NOMO-1 treated with dmso at 0.1 percent for 144 hours (cell line): ENCODE measurements around the gene FFAR1.
"Not testable (repeated sequence)": the region's sequence is repeated elsewhere in the genome, so short reads cannot be mapped to it uniquely, and the experiment has no call there.

Source experiments
- DNase-seq: peaks from one replicate; lab custom pipeline; 2025; ENCODE audit not compliant: unreplicated experiment; lab: John Stamatoyannopoulos, UW

FFAR1 gene

DNA sequence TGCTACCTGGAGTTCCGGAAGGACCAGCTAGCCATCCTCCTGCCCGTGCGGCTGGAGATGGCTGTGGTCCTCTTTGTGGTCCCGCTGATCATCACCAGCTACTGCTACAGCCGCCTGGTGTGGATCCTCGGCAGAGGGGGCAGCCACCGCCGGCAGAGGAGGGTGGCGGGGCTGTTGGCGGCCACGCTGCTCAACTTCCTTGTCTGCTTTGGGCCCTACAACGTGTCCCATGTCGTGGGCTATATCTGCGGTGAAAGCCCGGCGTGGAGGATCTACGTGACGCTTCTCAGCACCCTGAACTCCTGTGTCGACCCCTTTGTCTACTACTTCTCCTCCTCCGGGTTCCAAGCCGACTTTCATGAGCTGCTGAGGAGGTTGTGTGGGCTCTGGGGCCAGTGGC is 11.7 kb downstream of the FFAR1 start:
- not testable (repeated sequence) for DNase-seq

DNA sequence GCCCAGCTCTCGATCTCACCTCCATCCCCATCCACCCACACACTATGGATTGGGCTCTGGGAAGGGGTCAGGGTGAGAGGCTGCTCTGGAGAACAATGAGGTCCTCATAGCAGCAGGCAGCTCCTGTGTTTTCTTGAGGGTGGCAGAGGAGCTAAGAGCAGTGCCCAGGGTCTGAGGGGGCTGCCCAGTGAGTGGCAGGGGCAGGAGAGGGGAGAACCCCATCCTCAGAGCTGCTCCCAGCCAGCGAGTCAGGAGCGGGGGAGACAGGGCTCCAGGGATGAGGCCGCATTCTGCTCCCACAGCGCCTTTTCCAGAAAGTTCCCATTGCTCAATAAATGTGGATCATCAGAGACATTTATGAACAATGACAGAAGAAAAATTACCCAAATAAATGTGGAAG is 12.4 kb downstream of the FFAR1 start:
- DNase-seq, result not testable (repeated sequence)

DNA sequence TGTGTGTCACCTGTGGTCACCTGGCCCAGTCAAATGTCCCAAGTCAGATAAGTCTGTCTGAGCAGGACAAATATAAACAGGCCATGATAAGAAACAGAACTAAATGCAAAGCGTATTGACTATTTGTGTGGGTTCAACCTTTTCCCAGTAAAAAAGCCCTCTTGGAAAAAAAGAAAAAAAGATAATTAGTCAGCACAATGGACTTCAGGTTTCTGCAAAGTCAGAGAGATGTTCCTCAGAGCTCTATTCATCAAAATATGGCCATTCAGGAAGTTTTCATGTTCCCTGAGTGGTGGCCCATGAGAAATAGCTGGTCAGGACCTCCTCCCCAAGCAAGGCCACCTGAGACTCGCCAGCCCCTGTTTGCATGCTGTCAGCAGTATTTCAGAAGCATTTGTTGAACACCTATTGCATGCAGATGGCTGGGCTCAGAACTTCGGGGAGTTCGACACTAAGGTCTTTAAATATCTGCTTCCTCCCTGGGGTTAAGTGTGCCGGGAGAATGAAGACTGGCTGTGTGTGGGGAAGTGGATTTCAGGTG is 13.2 kb downstream of the FFAR1 start:
- DNase-seq, result no peak

DNA sequence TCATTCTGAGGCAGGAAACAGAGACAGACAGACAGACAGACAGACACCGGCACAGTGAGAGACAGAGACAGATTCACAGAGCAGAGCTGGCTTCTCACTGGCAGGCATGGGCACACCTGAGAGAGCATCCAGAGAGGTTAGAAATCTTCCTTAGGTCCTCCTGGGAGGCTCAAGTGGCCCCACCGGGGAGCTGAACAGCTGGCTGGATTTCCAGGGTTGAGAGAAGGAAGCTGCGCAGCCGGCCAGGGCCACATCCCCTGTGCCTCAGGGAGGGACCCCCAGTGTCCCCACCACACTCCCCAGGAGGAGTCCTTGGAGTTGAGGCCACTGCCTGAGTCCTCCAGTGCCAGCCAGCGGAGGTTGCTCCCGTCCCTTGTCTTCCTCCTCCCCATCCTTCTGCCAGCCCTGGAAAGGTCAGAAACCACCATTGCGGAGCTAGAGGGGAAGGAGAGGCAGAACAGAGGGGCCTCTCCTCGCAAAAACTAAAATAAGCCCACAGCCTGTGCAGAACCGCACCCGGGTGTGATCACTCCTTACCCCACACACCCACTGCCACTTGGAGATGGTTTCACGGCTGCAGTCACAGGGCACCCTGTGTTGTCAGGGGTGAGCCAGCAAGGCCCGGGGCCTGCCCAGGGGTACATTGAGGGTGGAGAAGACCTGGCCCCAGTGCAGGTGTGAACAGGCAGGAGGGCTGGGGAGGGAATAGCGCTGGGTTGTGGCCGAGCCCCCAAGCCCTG is 14.7 kb downstream of the FFAR1 start:
- no peak for DNase-seq

DNA sequence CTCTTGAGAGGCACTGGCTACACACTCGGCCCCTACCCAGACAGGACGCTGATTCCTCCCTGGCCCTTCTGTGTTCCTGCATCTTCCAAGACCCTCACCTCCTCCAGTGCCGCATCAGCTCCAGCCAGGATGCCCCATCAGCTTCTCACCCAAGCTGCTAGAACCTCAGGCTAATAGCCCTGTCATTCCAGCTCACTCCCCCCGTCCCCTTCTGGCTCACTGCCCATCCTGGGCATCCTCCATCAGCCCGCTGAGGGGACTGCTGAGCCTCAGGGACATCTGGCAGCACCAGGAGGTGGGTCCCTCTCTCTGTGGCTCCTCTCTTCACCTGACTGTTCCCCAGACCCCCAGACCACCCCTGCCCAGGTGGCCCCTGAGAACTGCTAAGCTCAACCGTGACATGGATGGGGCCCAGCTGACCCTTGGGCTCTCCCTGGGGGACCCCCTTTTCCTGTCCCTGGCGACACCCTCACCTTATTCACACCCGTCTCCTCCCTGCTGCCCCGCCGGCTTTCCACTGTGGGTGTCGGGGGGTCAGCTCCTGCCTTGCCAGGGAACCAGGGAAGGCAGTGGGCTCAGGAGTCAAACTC is 15.4 kb downstream of the FFAR1 start:
- no peak for DNase-seq

DNA sequence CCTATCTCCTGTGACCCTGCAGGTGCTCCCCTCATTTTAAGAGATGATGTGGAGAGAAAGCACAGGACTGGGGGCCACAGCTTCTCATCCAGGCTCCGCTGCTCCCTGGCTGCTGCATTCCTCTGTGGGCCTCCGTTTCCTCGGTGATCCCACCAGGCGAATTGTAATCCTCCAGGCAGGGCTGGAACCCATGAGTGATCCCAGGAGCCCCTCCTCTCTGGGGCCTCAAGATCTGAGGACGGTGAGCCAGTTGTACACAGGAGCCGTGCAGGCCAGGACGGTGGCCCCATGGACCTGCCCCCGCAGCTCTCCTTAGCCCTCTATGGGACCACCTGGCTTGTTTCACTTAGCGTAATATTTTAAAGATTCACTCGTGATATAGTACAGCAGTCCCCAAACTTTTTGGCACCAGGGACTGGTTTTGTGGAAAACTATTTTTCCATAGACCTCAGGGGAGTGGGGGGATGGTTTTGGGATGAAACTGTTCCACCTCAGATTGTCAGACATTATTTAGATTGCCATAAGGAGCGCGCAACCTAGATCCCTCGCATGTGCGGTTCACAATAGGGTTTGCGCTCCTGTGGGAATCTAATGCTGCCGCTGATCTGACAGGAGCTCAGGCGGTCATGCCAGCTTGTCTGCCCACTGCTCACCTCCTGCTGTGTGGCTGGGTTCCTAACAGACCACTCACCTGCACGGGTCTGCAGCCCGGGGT is 16.2 kb downstream of the FFAR1 start:
- no peak for DNase-seq

DNA sequence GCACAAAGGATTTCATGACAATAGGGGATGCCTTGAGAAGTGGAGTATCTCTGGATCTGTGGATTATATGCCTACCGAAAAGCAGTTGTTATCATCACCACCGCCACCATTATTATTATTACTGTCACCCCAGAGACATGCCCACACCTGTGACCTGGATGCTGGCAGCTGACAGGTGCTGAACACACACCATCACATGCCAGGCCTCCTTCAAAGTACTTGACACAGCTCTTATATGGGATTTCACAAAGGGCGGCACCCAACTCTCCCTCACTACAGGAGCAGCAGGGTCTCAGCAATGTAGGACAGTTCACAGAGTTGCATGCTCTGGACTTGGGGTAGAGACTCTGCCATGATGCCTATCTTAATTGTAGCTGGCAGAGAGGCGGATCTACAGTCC is 17.6 kb downstream of the FFAR1 start:
- DNase-seq, result no peak

DNA sequence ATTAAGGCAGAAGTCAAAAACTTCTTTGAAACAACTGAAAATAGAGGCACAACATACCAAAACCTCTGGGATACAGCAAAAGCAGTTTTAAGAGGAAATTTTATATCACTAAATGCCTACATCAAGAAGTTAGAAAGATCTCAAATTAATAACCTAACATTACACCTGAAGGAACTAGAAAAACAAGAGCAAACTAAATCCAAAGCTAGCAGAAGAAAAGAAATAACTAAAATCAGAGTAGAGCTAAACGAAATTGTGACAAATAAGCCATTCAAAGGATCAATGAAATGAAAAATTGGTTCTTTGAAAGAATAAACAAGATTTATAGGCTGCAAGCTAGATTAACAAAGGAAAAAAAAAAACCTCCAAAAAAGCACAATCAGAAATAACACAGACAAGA is 20.7 kb downstream of the FFAR1 start:
- DNase-seq, result no peak

DNA sequence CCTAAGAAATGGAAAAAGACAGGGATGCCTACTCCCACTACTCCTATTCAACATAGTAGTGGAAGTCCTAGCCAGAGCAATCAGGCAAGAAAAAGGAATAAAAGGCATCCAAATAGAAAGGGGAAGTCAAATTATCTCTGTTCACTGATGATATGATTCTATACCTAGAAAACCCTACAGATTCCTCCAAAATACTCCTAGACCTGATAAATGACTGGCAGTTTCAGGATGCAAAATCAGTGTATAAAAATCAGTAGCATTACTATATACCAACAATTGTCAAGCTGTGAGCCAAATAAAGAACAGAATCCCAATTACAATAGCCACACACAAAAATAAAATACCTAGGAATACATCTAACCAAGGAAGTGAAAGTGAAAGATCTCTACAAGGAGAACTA is 21.8 kb downstream of the FFAR1 start:
- no peak for DNase-seq

DNA sequence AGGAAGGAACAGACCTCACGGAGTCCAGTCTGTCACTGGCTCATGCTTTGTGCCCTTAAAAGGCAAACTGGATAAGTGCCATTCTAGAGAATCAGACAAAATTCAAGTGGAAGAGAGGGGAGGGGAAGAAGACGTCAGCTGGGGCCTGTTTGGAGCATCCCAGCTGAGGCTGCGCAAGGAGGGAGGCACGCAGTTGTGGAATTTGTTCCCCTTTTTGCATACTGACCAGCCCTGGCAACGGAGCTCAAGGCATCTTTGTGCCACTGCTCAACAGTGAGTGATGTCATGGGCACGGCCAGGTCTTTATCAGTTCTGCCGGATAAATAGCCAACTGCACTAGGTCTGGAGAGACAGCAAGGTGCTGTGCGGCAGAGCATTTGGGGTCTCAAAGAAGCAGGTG is 23.0 kb downstream of the FFAR1 start, which contains the start of gene GPR42:
TSS of gene GPR42 (plus strand) at position 347 of the 400 bp plus-strand sequence. CDS start 292 bp downstream, outside the sequence.
- DNase-seq, result no peak

DNA sequence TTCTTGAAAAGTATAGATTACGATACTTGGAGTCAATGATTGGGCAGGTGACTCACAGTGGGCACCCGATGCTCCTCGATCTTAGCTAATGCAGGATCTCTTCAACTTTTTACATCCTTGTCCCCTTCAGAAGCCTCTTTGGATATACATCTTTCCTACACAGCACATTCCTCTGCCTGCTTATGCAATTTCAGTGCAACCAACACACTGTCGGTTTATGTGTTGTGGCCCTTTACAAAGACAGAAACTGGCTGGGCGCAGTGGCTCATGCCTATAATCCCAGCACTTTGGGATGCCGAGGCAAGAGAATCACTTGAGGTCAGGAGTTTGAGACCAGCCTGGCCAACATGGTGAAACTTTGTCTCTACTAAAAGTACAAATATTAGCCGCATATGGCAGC is 25.8 kb downstream of the FFAR1 start:
- DNase-seq, result no peak

DNA sequence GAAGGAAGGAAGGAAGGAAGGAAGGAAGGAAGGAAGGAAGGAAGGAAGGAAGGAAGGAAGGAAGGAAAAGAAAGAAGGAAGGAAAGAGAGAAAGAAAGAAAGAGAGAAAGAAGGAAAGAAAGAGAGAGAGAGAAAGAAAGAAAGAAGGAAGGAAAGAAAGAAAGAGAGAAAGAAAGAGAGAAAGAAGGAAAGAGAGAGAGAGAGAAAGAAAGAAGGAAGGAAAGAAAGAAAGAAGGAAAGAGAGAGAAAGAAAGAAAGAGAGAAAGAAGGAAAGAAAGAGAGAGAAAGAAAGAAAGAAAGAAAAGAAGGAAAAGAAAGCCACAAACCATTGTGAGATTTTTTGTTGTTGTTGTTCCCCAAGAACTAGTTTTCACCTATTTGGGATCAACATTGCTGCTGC is 26.3 kb downstream of the FFAR1 start:
- not testable (repeated sequence) for DNase-seq

DNA sequence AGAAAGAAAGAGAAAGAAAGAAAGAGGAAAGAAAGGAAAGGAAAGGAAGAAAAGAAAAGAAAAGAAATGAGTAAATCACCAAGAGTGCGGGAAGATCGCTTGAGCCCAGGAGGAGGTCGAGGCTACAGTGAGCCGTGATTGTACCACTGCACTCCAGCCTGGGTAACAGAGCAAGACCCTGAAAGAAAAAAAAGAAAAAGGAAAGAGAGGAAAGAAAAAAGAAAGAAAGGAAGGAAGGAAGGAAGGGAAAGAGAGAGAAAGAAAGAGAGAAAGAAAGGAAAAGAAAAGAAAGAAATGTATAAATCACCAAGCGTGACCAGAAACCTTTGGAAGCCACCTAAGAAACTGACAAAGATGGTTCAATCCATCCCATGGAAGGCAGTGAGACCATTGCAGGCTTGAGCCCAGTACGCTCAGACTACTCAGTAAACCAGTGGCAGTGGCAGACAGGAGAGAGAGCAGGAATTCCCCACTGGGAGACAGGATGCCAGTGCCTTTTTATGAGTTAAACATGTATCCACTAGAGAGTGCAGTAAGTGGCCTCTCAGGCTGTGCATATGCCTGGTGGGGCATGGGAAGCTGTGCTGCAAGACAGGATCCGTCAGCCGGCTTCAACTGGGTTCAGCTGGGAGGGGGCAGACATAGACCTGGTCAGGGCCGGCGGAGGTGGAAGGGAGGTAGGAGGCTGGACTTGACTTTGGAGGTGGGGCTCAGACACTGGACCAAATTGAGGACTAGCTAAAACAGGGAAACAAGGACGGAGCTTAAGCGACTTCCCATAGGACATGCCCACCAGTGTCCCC is 28.0 kb downstream of the FFAR1 start:
- DNase-seq, result no peak

DNA sequence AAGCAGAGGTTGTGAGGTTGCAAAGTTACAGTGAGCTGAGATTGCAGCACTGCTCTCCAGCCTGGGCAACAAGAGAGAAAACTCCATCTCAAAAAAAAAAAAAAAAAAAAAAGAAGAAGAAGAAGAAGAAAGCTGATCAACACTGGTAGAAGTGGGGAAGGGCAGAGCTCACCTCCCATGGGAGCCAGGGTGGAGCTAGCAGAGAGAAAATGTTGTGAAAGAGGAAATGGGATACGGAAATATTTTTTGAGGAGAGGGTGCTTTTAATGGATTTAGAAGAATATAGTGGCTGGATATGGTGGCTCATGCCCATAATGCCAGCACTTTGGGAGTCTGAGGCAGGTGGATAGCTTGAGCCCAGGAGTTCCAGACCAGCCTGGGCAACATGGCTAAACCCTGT is 30.0 kb downstream of the FFAR1 start:
- no peak for DNase-seq

DNA sequence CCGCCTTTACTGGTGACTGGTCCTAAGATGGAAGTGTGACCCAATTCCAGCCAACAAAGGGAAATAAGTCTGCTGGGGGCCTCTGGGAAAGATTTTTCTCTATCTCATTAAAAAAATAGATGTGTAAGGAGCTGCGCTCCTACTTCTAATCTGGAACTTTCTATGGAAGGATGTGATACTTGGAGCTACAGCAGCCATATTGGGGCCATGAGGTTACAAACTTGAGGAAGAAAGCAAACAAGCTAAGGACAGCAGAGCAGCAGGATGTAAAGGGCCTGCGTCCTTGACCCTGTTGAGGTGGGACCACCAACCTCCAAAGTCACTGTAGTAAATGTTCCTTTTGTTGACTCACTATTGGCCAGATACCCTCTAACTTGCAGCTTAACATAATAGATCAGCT is 30.7 kb downstream of the FFAR1 start:
- no peak for DNase-seq

DNA sequence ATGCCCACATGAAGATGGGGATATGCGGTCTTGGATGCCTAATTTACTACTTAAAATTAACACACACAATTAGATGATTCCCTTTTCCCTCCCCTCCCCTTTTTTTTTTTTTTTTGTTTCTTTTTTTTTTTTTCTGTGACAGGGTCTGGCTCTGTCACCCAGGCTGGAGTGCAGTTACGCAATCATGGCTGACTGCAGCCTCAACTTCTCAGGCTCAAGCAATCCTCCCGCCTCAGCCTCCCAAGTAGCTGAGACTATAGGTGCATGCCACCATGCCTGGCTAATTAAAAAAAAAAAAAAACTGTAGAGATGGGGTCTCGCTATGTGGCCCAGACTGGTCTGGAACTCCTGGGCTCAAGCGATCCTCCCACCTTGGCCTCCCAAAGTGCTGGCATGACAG is 31.8 kb downstream of the FFAR1 start:
- DNase-seq, result not testable (repeated sequence)

DNA sequence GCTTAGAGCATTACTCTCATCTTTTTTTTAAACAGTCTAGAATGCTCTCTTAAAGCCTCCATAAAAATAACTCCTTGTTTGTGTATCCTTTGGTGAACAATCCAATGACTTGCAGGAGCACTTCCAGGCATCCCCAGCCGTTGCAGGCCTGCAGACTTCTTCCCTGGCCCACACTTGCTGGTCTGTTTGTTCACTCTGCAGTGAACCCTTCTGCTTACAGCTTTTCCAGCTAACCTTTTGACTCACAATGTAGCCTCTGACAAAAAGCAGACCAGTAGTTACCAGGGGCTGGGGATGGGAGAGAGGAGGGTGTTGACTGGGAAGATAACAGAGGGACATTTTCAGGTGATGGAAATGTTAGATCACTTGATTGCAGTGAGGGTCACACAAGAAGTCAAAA is 32.3 kb downstream of the FFAR1 start:
- DNase-seq, result no peak

DNA sequence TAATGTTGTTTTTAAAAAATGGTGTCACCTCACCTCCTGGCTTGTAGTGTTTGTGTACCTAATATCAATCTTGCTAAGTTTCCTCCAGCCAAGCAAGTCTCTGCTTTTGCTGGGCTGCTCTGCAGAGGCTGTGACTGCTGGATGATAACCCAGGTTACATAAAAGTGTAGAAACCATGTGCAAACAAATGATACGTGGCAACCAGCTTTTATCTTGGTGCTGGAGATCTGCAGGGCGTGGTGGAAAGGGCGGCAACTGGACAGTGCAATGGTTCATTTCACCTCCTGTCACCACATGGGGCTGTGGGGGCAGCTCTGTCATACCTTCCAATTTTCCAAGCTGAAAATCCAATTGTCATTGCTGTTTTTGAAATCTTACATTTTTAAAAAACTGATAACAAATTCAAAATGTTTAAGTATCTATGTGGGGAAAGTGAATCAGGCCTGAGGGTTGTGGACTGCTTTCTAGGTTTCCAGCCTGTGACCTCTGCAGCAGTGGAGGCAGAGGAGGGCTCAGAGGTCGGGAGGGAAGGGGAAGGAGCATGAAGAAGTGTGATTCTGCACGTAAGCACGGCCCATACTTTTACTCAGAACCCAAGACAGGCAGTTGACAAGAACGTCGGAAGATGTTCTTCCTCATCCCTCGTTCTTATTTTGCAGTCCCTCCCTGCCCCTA is 32.9 kb downstream of the FFAR1 start:
- DNase-seq, result no peak

DNA sequence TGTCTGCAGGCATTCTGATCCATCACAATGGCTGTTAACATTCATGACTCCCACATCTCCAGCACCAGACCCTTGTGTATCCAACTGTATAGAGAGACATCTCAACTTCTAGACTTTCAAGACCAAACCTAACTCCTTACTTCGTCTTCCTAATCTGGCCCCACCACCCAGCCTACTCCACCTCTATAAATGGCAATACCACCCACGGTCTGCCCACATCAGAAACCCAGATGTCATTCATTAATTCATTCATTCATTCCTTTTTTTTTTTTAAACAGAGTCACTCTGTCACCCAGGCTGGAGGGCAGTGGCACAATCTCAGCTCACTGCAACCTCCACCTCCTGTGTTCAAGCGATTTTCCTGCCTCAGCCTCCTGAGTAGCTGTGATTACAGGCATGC is 33.6 kb downstream of the FFAR1 start:
- no peak for DNase-seq

DNA sequence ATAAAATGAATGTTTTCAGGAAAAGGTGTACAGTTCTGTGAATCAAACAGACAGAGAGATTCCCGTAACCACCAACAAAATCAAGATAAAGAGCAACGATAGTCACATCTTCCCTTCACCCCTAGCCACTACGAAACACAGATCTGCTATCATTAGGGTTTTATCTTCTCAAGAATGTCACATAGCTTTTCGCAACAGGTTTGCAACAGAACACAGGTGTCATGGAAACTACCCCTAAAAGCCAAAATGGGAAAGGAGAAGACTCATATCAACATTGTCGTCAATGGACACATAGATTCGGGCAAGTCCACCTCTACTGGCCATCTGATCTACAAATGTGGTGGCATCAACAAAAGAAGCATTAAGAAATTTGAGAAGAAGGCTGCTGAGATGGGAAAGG is 34.2 kb downstream of the FFAR1 start:
- DNase-seq, result no peak

DNA sequence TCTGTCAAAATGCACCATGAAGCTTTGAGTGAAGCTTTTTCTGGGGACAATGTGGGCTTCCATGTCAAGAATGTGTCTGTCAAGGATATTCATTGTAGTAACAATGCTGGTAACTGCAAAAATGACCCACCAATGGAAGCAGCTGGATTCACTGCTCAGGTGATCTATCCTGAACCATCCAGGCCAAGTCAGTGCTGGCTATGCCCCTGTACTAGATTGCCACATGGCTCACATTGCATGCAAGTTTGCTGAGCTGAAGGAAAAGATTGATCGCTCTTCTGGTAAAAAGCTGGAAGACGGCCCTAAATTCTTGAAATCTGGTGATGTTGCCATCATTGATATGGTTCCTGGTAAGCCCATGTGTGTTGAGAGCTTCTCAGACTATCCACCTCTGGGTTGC is 35.8 kb downstream of the FFAR1 start:
- DNase-seq, result no peak
